Measurements from ENCODE around the gene SP3. TPM values are rescaled to one million over a fixed set of nuclear protein-coding genes. Genes with fewer than 3 reads are reported as not detected.

SP3 gene
- total RNA-seq, 1 experiment from 2014 or later: 84.5 TPM

DNA sequence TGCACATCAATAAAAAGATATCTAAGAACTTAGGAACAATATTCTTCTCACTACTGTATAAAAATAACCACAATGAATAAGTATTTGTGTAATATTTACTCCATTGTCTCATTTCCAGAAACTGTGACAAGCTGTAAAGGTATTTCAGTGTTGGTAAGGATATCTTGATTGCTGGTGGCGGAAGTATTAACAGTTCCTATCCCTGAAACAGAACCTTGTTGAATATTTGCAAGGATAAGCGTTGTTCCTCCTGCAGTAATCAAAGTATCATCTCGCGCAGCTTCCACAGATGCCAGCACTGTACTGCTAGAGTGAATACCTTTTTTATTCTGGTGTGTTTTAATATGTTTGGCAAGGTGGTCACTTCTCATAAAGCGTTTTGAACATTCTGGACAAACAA is 55.3 kb downstream of the SP3 start:
- TF ChIP-seq, protein P1, sequence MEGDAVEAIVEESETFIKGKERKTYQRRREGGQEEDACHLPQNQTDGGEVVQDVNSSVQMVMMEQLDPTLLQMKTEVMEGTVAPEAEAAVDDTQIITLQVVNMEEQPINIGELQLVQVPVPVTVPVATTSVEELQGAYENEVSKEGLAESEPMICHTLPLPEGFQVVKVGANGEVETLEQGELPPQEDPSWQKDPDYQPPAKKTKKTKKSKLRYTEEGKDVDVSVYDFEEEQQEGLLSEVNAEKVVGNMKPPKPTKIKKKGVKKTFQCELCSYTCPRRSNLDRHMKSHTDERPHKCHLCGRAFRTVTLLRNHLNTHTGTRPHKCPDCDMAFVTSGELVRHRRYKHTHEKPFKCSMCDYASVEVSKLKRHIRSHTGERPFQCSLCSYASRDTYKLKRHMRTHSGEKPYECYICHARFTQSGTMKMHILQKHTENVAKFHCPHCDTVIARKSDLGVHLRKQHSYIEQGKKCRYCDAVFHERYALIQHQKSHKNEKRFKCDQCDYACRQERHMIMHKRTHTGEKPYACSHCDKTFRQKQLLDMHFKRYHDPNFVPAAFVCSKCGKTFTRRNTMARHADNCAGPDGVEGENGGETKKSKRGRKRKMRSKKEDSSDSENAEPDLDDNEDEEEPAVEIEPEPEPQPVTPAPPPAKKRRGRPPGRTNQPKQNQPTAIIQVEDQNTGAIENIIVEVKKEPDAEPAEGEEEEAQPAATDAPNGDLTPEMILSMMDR (conservative IDR thresholded peaks at IDR 0.05; ENCODE audit: low read depth, low read length): no peak
- TF ChIP-seq EZH2 (IDR thresholded peaks at IDR 0.05; ENCODE audit: borderline replicate concordance, low read depth, low read length, poor library complexity, severe bottlenecking): no peak
- no peak overlapping the region for H3K4me3 ChIP-seq (ENCODE audit: low read depth, low read length, poor library complexity, severe bottlenecking)
- H3K9me3 ChIP-seq (ENCODE audit: low read depth, low read length, poor library complexity, severe bottlenecking): no peaks in the 10 kb centered on the region
- POLR2A ChIA-PET (ENCODE audit: low non-redundant PET): no interaction called here
- no peak for DNase-seq (ENCODE audit: low spot score)
- no peaks in the 10 kb centered on the region for H3K4me1 ChIP-seq (ENCODE audit: insufficient read depth, low read length, poor library complexity, severe bottlenecking)
- no peak overlapping the region for H3K27ac ChIP-seq (ENCODE audit: low read depth, low read length, poor library complexity, severe bottlenecking)
- CTCF ChIA-PET: no interaction called here
- no peaks in the 10 kb centered on the region for H3K27me3 ChIP-seq (replicated peaks; ENCODE audit: insufficient read depth, low read depth, low read length, poor library complexity)
- BruUV-seq (replicated peaks): no TSS peak
- intact Hi-C loops (cut with micrococcal nuclease; ENCODE audit: unreplicated experiment): no loop called here
- H3K36me3 ChIP-seq (ENCODE audit: insufficient read depth, low read length, poor library complexity, severe bottlenecking): peaks cover 63% of the 10 kb centered on the region

DNA sequence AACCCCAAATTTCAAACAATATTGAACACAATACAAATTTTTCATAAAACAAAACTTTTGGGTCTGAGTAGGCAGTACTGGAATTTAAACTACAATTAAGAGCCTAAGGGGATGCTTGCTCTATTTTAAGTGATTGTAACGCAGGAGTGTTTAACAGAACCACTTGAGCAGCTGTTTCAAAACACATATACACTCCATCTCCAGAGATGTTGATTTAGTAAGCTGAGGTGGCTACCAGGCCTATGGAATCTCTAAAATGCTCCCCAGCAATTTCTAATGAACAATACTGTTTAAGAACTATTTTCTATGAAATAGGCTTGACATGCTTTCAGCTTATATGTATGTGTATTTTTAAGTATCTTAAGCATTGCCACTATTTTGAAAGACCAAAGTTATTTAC is 58.5 kb downstream of the SP3 start:
- Histone ChIP-seq H3K9me3 (ENCODE audit: low read depth, low read length, poor library complexity, severe bottlenecking) (no peaks in the 10 kb centered on the region), H3K27ac (ENCODE audit: low read depth, low read length, poor library complexity, severe bottlenecking) (no peak overlapping the region), H3K36me3 (ENCODE audit: insufficient read depth, low read length, poor library complexity, severe bottlenecking) (peaks cover 43% of the 10 kb centered on the region), H3K4me1 (ENCODE audit: insufficient read depth, low read length, poor library complexity, severe bottlenecking) (no peaks in the 10 kb centered on the region), H3K27me3 (replicated peaks; ENCODE audit: insufficient read depth, low read depth, low read length, poor library complexity) (no peaks in the 10 kb centered on the region), H3K4me3 (ENCODE audit: low read depth, low read length, poor library complexity, severe bottlenecking) (no peak overlapping the region)
- no peak for DNase-seq (ENCODE audit: low spot score)
- CTCF ChIA-PET: no interaction called here
- no TSS peak for BruUV-seq (replicated peaks)
- intact Hi-C loops (cut with micrococcal nuclease; ENCODE audit: unreplicated experiment): no loop called here
- POLR2A ChIA-PET (ENCODE audit: low non-redundant PET): no interaction called here
- TF ChIP-seq EZH2 (IDR thresholded peaks at IDR 0.05; ENCODE audit: borderline replicate concordance, low read depth, low read length, poor library complexity, severe bottlenecking): no peak
- TF ChIP-seq, protein P1 (conservative IDR thresholded peaks at IDR 0.05; ENCODE audit: low read depth, low read length): no peak

DNA sequence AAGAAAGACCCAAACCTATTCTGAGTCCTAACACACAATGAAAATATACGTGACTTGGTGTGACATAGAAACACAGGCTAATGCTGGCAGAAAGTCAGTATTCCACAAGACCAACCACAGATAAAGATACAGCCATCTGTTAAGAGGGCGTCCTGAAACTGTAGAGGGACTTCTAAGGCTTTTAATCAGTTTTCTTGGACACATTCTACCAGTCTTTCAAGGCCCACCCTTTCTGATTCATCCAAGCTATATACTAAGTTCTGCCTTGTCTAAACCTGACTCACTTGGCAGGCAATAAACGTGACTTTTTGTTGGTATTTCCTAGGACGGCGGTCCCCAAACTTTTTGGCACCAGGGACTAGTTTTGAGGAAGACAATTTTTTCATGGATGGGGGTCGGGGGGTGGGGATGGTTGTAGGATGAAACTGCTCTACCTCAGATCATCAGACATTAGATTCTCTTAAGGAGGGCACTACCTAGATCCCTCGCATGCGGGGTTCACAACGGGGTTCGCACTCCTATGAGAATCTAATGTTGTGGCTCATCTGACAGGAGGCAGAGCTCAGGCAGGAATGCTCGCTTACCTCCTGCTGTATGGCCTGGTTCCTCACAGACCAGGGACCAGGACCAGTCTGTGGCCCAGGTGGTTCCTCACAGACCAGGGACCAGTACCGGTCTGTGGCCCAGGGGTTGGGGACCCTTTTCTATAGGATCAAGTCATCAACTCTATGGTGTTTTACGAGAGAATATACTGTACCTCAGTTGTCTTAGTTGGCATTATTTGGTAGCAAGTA is 61.4 kb downstream of the SP3 start:
- no peak for DNase-seq (ENCODE audit: low spot score)

More for the DNA sequence above, 61.4 kb downstream of the SP3 start:
- ChIA-PET CTCF (no interaction called here), POLR2A (ENCODE audit: low non-redundant PET) (no interaction called here)
- Histone ChIP-seq H3K4me3 (ENCODE audit: low read depth, low read length, poor library complexity, severe bottlenecking) (no peak overlapping the region), H3K9me3 (ENCODE audit: low read depth, low read length, poor library complexity, severe bottlenecking) (no peaks in the 10 kb centered on the region), H3K27ac (ENCODE audit: low read depth, low read length, poor library complexity, severe bottlenecking) (no peak overlapping the region), H3K4me1 (ENCODE audit: insufficient read depth, low read length, poor library complexity, severe bottlenecking) (no peaks in the 10 kb centered on the region), H3K27me3 (replicated peaks; ENCODE audit: insufficient read depth, low read depth, low read length, poor library complexity) (no peaks in the 10 kb centered on the region), H3K36me3 (ENCODE audit: insufficient read depth, low read length, poor library complexity, severe bottlenecking) (peaks cover 28% of the 10 kb centered on the region)
- intact Hi-C loops (cut with micrococcal nuclease; ENCODE audit: unreplicated experiment): no loop called here
- no peak for TF ChIP-seq EZH2 (IDR thresholded peaks at IDR 0.05; ENCODE audit: borderline replicate concordance, low read depth, low read length, poor library complexity, severe bottlenecking)
- TF ChIP-seq, protein P1 (conservative IDR thresholded peaks at IDR 0.05; ENCODE audit: low read depth, low read length): no peak
- no TSS peak for BruUV-seq (replicated peaks)

Measured in A673 (cell line).